ENCODE data around the gene MAL. TPM values are rescaled to one million over a fixed set of nuclear protein-coding genes. Genes with fewer than 3 reads are reported as not detected.

The MAL gene
- total RNA-seq, 6 donors from 2014 or later = 3.7 to 13.0 (median 5.0) TPM; not detected in 1

DNA sequence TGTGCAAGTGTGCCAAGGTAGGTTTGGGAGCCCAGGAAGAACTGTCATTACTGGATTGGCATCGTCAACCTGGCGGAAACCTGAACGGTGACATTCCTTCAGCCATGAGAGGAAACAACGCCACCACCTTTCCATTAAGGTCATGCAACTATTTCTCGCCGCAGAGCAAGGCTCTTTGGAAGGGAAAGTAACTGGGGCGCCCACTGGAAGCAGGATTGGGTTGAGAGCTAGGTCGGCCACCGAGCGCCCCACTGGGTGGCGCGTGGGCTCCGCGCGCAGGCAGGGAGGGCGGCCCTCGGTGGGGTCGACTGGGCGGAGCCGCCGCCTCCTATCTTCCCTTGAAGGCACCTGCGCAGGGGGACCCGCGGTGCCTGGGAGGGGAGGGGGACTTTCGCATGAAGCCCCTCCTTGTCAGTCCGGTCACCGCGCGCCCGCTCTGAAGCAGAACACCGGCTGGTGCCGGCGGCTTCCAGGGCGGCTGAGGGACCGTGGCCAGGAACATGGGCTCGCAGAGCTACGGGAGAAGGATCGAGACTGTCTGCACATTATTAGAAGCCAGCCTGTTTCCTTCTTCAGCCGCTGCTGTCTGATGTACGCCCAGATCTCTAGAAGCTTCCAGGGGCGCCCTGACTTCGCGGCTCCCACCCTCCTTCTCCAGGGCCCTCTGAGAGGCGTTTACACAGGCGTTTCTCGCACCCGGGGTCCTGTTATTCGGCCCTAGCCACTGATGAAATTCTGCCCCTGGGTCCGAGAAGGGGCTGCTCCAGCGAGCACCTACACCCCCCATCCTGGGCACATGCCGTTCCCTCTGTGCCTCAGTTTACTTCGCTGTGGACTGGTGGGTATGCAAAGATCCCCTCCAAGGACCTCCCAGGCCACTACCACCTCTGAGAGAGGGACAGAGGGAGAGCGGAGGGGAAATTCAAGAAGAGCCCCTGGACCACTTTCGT is 27.3 kb upstream of the MAL start:
- TF ChIP-seq POLR2AphosphoS5 (IDR thresholded peaks at IDR 0.05) (no peak), EP300 (IDR thresholded peaks at IDR 0.05) (no peak), POLR2A (IDR thresholded peaks at IDR 0.05) (no peak)
- TF ChIP-seq, protein P1, sequence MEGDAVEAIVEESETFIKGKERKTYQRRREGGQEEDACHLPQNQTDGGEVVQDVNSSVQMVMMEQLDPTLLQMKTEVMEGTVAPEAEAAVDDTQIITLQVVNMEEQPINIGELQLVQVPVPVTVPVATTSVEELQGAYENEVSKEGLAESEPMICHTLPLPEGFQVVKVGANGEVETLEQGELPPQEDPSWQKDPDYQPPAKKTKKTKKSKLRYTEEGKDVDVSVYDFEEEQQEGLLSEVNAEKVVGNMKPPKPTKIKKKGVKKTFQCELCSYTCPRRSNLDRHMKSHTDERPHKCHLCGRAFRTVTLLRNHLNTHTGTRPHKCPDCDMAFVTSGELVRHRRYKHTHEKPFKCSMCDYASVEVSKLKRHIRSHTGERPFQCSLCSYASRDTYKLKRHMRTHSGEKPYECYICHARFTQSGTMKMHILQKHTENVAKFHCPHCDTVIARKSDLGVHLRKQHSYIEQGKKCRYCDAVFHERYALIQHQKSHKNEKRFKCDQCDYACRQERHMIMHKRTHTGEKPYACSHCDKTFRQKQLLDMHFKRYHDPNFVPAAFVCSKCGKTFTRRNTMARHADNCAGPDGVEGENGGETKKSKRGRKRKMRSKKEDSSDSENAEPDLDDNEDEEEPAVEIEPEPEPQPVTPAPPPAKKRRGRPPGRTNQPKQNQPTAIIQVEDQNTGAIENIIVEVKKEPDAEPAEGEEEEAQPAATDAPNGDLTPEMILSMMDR (IDR thresholded peaks at IDR 0.05) = no peak
- H3K36me3 ChIP-seq = no peaks in the 10 kb centered on the region
- H3K9me3 ChIP-seq = no peaks in the 10 kb centered on the region
- H3K27ac ChIP-seq = no peak overlapping the region
- no peaks in the 10 kb centered on the region for H3K27me3 ChIP-seq
- peaks cover 0 to 10% (median 0%) of the 10 kb centered on the region in 4 donors for H3K4me1 ChIP-seq
- peak overlapping the region in 3 of 4 donors; percentile 19 to 36 (median 35) for H3K4me3 ChIP-seq
- peak; percentile 24 to 79 for DNase-seq
- 29 to 33% methylated on average over 28 to 54 of the region's 54 CpGs for WGBS, 2 donors
- peak in 1 of 2 donors; percentile 18 for ATAC-seq (ENCODE audit: low FRiP score in 2 of 2)

DNA sequence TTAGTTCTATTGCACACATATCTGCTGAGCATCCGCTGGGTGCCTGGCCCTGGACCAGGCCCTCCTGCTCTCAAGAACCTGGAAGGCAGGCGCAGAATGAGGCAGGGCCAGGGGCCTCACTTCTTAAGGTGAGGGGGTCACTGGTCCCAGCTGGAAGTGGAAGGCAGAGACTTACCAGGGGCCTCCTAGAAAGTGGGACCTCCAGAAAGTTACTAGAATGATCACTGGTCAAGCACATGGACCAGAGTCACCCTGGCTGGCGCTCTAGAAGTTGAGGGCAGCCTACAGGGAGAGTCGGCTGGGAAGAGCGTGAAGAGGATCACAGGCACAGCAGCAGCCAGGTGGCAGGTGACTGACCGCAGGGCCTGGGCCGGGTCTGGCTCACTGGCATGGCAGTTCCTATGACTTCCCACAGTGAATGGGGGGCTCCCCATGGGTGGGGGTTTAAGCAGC is 26.1 kb upstream of the MAL start:
- Histone ChIP-seq H3K9me3 (no peaks in the 10 kb centered on the region), H3K36me3 (no peaks in the 10 kb centered on the region), H3K27ac (no peak overlapping the region), H3K4me1 (peaks cover 0 to 10% (median 0%) of the 10 kb centered on the region in 4 donors), H3K4me3 (no peak overlapping the region), H3K27me3 (no peaks in the 10 kb centered on the region)
- TF ChIP-seq, protein P1 (IDR thresholded peaks at IDR 0.05) = no peak
- TF ChIP-seq POLR2AphosphoS5 (IDR thresholded peaks at IDR 0.05) (no peak), POLR2A (IDR thresholded peaks at IDR 0.05) (no peak), EP300 (IDR thresholded peaks at IDR 0.05) (no peak)
- DNase-seq = no peak
- 80 to 93% methylated on average over 1 to 7 of the region's 7 CpGs for WGBS, 2 donors
- no peak for ATAC-seq (ENCODE audit: low FRiP score in 2 of 2)

DNA sequence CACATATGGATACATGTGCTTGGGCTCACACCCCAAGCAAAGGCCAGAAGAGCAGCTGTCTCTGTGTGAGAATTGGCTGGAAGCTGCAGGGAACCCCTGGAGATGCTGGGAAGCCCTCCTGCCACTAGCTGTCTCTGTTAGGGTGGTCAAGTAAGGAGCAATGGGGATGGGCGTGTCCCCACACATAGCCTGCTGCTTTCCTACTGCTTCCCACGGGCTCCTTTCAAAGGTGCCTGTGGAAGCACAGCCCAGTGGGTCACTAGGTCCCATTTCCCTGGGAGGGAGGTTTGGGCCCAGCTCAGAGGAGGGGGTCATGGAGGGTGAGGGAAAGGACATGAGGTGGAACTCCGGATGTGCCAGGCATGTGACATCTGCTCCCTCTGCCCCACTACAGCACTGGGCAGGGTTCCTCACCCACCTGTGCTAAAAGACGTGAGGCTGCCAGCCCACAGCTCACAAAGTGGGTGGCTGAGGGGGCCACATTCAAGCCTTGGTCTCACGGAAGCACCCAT is 24.4 kb upstream of the MAL start:
- no peak overlapping the region for H3K27ac ChIP-seq
- H3K4me1 ChIP-seq = peaks cover 0 to 10% (median 0%) of the 10 kb centered on the region in 4 donors
- no peaks in the 10 kb centered on the region for H3K27me3 ChIP-seq
- TF ChIP-seq, protein P1 (IDR thresholded peaks at IDR 0.05) = no peak
- TF ChIP-seq EP300 (IDR thresholded peaks at IDR 0.05) = no peak
- TF ChIP-seq POLR2AphosphoS5 (IDR thresholded peaks at IDR 0.05) = no peak
- no peak for TF ChIP-seq POLR2A (IDR thresholded peaks at IDR 0.05)
- H3K9me3 ChIP-seq = no peaks in the 10 kb centered on the region
- 69 to 78% methylated on average over 4 to 5 of the region's 5 CpGs for WGBS, 2 donors
- DNase-seq = no peak
- no peaks in the 10 kb centered on the region for H3K36me3 ChIP-seq
- no peak overlapping the region for H3K4me3 ChIP-seq
- ATAC-seq (ENCODE audit: low FRiP score in 2 of 2) = no peak

DNA sequence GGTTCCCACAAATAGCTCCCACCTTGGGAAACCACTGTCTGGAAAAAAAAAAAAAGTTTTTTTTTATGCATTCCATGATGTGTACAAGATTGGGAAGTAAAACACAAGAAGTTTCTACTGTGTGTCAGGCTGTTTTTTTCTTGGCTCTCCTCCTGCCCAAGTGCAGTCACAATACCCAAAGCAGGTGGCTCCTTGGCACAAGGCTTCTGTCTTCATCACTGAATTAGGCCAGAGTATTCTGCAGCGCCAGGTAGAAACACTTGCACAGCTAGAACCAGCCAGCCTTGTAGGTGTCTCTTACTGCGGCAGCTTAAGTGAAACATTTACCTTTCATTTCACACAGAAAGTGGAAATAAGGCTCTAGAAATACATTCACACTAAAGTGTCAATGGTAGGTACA is 23.8 kb upstream of the MAL start:
- H3K27ac ChIP-seq = no peak overlapping the region
- no peaks in the 10 kb centered on the region for H3K9me3 ChIP-seq
- WGBS, 2 donors = 73 to 94% methylated on average over 2 of the region's 2 CpGs
- H3K36me3 ChIP-seq = no peaks in the 10 kb centered on the region
- DNase-seq = no peak
- H3K27me3 ChIP-seq = no peaks in the 10 kb centered on the region
- no peak overlapping the region for H3K4me3 ChIP-seq
- peaks cover 0 to 10% (median 0%) of the 10 kb centered on the region in 4 donors for H3K4me1 ChIP-seq
- TF ChIP-seq EP300 (IDR thresholded peaks at IDR 0.05) (no peak), POLR2AphosphoS5 (IDR thresholded peaks at IDR 0.05) (no peak), POLR2A (IDR thresholded peaks at IDR 0.05) (no peak)
- TF ChIP-seq, protein P1 (IDR thresholded peaks at IDR 0.05) = no peak
- no peak for ATAC-seq (ENCODE audit: low FRiP score in 2 of 2)

Measured in upper lobe of left lung (tissue), 6 donors.